ENCODE measurements around the gene NHSL1. TPM values are rescaled to one million over a fixed set of nuclear protein-coding genes. Genes with fewer than 3 reads are reported as not detected.

The NHSL1 gene, protein sequence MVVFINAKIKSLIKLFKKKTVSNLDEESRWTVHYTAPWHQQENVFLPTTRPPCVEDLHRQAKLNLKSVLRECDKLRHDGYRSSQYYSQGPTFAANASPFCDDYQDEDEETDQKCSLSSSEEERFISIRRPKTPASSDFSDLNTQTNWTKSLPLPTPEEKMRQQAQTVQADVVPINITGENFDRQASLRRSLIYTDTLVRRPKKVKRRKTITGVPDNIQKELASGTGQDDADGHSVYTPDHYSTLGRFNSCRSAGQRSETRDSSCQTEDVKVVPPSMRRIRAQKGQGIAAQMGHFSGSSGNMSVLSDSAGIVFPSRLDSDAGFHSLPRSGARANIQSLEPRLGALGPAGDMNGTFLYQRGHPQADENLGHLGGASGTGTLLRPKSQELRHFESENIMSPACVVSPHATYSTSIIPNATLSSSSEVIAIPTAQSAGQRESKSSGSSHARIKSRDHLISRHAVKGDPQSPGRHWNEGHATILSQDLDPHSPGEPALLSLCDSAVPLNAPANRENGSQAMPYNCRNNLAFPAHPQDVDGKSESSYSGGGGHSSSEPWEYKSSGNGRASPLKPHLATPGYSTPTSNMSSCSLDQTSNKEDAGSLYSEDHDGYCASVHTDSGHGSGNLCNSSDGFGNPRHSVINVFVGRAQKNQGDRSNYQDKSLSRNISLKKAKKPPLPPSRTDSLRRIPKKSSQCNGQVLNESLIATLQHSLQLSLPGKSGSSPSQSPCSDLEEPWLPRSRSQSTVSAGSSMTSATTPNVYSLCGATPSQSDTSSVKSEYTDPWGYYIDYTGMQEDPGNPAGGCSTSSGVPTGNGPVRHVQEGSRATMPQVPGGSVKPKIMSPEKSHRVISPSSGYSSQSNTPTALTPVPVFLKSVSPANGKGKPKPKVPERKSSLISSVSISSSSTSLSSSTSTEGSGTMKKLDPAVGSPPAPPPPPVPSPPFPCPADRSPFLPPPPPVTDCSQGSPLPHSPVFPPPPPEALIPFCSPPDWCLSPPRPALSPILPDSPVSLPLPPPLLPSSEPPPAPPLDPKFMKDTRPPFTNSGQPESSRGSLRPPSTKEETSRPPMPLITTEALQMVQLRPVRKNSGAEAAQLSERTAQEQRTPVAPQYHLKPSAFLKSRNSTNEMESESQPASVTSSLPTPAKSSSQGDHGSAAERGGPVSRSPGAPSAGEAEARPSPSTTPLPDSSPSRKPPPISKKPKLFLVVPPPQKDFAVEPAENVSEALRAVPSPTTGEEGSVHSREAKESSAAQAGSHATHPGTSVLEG (N-terminal part only)
- total RNA-seq: 23.1 TPM

DNA sequence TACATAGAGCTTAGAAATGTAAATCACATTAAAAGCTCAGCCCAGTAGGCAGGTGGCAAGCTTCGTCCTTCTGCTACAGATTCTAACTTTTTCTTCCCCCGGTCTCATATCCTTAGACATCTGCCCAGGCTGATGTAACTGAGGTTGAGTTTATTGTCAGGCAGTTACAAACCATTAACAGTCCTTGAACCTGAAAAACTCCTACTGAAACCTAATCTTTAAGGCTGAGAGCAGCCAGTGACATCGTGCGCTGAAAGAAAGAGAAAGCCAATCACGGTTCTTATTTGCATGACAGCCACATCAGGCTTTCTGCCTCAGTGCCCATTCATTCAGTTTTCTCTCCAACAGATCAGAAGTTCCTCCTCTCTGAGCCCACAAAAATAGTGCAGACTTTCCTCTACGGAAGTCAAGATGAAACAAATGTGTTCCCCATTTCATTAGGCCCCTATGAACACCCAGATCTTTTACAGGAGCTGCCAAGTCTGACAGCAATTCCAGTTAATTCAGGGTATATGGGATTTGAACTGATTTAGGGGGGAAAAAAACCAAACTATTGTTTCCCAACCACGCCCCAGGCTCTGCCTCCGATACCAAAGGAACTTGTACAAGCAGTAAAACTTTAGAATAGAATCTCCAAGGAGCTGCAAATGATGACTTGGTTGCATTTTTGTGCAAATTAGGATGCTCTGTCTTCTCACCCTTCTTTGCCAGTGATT, at the start of gene NHSL1:
TSS of gene NHSL1 (minus strand) at position 192 of the 716 bp plus-strand sequence. CDS start 204 bp downstream, outside the sequence.
- no peak within 1 kb of the TSS for H3K4me3 ChIP-seq
- TF ChIP-seq POLR2A (IDR thresholded peaks at IDR 0.05) (no peak), POLR2AphosphoS5 (IDR thresholded peaks at IDR 0.05; ENCODE audit: insufficient read depth in 1 of 2, low read depth in 1 of 2) (no peak), CTCF (IDR thresholded peaks at IDR 0.05) (no peak)
- no peak for DNase-seq (ENCODE audit: extremely low spot score in 2 of 2)
- intact Hi-C loops (cut with DNase I): no loop called here
- H3K27ac ChIP-seq: no peak within 1 kb of the TSS
- H3K27me3 ChIP-seq: no peaks in the 10 kb centered on the region
- no peaks in the 10 kb centered on the region for H3K36me3 ChIP-seq
- no peaks in the 10 kb centered on the region for H3K9me3 ChIP-seq
- no peaks in the 10 kb centered on the region for H3K4me1 ChIP-seq

DNA sequence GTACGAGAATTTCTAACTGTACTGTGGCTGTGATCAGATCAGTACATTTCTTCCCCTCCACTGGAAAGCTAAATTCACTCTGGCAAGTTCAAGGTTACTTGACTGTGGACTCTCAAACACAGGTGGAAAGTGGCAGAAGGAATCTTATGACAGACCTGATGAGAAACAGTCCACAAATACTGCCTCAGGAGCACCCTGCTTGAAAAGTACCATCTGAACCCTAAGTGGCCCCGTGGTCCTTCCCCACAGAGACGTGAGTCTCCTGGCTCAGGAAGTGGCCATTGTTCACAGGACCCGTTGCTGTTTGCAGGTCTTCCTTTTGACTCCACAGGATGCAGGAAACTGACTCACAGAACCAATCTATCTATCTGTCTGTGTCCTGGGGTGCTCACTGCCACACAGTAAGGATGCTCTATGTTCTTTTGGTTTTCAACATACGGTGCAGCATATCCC, 47.5 kb upstream of the NHSL1 start:
- intact Hi-C loops (cut with DNase I): no loop called here
- Histone ChIP-seq H3K27ac (no peak overlapping the region), H3K4me3 (no peak overlapping the region), H3K9me3 (no peaks in the 10 kb centered on the region), H3K36me3 (no peaks in the 10 kb centered on the region), H3K4me1 (no peaks in the 10 kb centered on the region), H3K27me3 (no peaks in the 10 kb centered on the region)
- no peak for DNase-seq (ENCODE audit: extremely low spot score in 2 of 2)
- no peak for TF ChIP-seq POLR2A (IDR thresholded peaks at IDR 0.05)
- no peak for TF ChIP-seq CTCF (IDR thresholded peaks at IDR 0.05)
- no peak for TF ChIP-seq POLR2AphosphoS5 (IDR thresholded peaks at IDR 0.05; ENCODE audit: insufficient read depth in 1 of 2, low read depth in 1 of 2)

DNA sequence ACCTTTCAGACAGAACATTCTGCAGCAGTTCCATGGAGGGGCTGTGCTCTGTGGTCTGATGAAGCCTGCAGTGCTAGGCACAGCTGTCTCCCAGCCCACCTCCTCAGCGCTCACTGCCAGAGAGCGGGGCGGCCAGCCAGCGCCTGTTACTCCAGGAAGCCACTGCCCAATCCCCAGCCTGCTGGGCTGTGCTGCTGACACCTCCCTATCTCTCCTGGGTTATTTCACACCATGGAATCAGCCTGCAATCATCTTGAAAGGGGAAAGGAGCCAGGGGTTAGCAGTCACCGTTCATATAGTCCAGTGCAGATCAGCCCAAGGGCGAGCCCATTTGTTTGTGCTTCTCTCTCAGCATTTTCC, 46.3 kb upstream of the NHSL1 start:
- no peaks in the 10 kb centered on the region for H3K27me3 ChIP-seq
- H3K36me3 ChIP-seq: no peaks in the 10 kb centered on the region
- no peak overlapping the region for H3K27ac ChIP-seq
- peak overlapping the region; percentile 10 to 22 for H3K4me3 ChIP-seq
- H3K9me3 ChIP-seq: no peaks in the 10 kb centered on the region
- DNase-seq (ENCODE audit: extremely low spot score in 2 of 2): no peak
- no peak for TF ChIP-seq POLR2A (IDR thresholded peaks at IDR 0.05)
- H3K4me1 ChIP-seq: peaks cover 7% of the 10 kb centered on the region
- intact Hi-C loops (cut with DNase I): no loop called here

DNA sequence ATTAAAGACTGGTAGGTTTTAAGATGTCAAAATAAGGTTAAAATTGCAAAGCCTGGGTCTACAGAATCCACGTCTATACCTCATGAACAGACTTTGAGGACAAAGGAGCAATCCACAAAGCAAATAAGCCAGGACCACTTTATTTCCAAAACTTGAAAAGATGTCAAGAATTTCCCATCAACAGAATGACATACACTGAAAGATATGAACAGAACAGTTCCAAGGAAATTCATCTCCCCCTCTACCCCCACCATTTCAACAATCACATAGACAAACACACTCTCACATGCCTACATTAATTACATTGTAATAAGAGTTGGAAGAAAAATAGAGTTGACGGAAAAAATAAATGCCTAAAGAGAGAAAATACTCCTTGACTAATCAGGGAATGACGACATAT, 45.2 kb upstream of the NHSL1 start:
- Histone ChIP-seq H3K9me3 (no peaks in the 10 kb centered on the region), H3K27ac (no peak overlapping the region), H3K27me3 (no peaks in the 10 kb centered on the region), H3K36me3 (no peaks in the 10 kb centered on the region), H3K4me1 (peaks cover 14% of the 10 kb centered on the region), H3K4me3 (no peak overlapping the region)
- TF ChIP-seq CTCF (IDR thresholded peaks at IDR 0.05) (no peak), POLR2A (IDR thresholded peaks at IDR 0.05) (no peak), POLR2AphosphoS5 (IDR thresholded peaks at IDR 0.05; ENCODE audit: insufficient read depth in 1 of 2, low read depth in 1 of 2) (no peak)
- no peak for DNase-seq (ENCODE audit: extremely low spot score in 2 of 2)
- intact Hi-C loops (cut with DNase I): no loop called here
